Astrocyte of the spinal cord (primary cell): Measurements from ENCODE around the gene JCHAIN.
"Not testable (repeated sequence)": the region's sequence is repeated elsewhere in the genome, so short reads cannot be mapped to it uniquely, and the experiment has no call there.

Experiments used
- DNase-seq: peaks from one replicate; pipeline ENCODE4 v3.0.0; 2011; ENCODE audit warnings: low read depth, low spot score
- H3K4me3 ChIP-seq: 2 replicates; pipeline ENCODE4 v1.5.1; 2011; ENCODE audit warnings: low read depth, mild to moderate bottlenecking, low read length, moderate library complexity
- CTCF ChIP-seq: IDR thresholded peaks from 2 replicates; pipeline ENCODE4 v1.5.1; 2012; ENCODE audit warnings: low read depth, mild to moderate bottlenecking, low read length, inconsistent platforms
- in situ Hi-C: cut with HindIII; loops from 2 replicates; pipeline ENCODE4 v1.10.0; 2017; ENCODE audit warnings: low sequenced_read_pairs

Gene JCHAIN

DNA sequence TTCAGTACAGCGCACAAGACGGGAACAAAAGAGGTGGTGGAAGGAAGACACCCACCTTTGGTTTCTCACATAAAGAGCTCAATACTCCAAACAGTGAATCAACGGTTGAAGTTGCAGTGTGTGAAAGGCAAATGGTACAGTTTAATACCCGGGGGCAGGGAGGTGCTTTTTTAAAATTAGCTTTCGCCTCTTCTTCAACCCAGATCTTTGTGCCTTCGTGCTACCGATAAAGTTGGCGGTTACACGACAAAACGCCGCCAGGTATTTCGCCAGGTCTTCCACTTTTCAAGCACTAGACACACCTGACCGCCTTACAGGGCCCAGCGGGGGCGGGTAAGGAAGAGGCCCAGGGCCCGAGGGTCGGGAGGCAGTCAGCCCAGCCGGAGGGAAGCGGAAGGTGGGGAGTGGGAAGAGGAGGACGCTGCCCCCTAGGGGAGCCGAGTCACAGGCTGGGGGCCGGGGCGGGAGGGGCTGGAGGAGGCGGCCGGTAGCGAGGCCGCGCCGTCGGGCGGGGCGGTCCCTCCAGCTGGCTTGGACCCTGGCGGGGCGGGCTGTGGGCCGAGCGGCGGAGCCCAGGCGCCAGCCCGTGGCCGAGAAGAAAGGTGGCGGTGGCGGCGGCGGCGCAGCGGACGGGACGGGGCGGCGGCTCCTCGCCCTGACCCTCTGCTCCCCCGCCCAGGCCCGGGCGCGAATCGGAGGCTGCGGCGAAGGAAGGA, 38.1 kb upstream of the JCHAIN start:
- in situ Hi-C loops: no loop called here
- TF ChIP-seq CTCF: peak; percentile 43
- DNase-seq: peak; percentile 83
- peak overlapping the region; percentile 64 for H3K4me3 ChIP-seq

GRCh38 chr4:70703619-70704214, 37.4 kb upstream of the JCHAIN start:
- H3K4me3 ChIP-seq: peak overlapping the region; percentile 64
- in situ Hi-C loops: no loop called here
- TF ChIP-seq CTCF: no peak
- DNase-seq: peak; percentile 54

GRCh38 chr4:70702592-70702991, 36.3 kb upstream of the JCHAIN start:
- in situ Hi-C loops, H3K4me3 ChIP-seq, DNase-seq: not testable (repeated sequence)

DNA sequence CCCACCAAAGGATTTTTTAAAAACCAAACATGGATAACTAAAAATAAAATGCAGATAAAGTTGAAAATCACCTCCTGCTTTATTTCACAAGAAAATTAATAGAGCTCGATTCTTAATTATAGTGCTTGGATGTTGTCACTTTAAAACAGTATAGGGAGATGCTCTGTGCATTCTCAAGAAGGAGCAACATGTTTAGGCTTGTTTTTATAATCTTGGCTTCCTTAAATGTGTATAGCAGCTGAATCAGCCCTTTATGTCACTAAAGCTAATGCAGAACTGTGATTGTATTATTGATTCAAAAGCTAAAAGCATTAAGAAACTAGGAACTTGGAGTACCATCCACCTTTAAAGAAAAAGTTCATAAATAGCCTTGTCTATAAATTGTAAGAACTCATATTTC, 35.0 kb upstream of the JCHAIN start:
- in situ Hi-C loops: no loop called here
- DNase-seq: no peak
- no peak overlapping the region for H3K4me3 ChIP-seq
- TF ChIP-seq CTCF: no peak

- DNase-seq: no peak
- H3K4me3 ChIP-seq: no peak overlapping the region
- in situ Hi-C loops: no loop called here
- no peak for TF ChIP-seq CTCF
Measured at GRCh38 chr4:70700712-70701111, 34.4 kb upstream of the JCHAIN start.

DNA sequence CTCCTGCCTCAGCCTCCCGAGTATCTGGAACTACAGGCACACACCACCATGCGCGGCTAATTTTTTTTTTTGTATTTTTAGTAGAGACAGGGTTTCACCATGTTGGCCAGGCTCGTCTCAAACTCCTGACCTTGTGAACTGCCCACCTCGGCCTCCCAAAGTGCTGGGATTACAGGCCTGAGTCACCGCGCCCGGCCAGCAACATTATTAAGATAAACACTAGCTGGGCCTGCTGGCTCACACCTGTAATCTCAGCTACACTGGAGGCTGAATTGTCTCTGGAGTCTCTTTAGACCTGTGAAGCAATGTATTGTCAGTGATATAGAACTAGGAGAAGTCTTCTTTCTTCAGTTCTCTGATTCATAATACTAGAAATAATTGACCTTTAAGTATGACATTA, 32.1 kb upstream of the JCHAIN start:
- in situ Hi-C loops, H3K4me3 ChIP-seq, DNase-seq: not testable (repeated sequence)

DNA sequence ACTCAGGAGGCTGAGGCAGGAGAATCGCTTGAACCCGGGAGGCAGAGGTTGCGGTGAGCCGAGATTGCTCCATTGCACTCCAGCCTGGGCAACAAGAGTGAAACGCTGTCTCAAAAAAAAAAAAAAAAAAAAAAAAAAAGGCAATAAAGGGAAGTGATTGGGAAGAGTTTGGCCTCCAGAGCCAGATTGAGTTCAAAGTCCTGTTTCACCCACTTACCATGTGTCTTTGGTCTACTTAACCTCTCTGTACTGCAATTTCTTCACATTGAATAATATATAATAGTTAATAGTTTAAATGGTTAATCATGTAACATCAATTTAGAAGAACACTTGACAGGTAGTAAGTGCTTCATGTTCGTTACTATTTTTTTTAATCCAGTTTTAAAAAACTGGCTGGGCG, 28.3 kb upstream of the JCHAIN start:
- H3K4me3 ChIP-seq, in situ Hi-C loops, DNase-seq: not testable (repeated sequence)

DNA sequence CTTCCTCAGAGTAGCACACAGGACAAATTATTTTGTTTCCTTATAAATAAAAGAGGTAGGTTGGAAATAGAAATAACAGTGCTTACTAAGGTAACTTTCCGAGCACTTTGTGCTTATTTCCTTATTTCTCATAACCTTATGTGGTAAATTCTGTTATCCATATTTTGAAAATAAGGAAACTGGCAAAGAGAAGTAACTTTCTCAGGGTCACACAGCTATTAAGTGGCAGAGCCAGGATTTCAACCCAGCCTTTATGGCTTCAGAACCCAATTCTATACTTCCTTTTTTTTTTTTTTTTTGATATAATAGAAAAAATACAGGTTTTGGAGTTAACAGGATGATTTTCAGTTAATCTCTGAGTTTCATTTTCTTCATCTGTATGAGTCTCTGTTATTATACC, 25.4 kb upstream of the JCHAIN start:
- TF ChIP-seq CTCF: no peak
- H3K4me3 ChIP-seq: no peak overlapping the region
- DNase-seq: no peak
- in situ Hi-C loops: no loop called here
